ENCODE measurements around the gene C3orf85. TPM values are rescaled to one million over a fixed set of nuclear protein-coding genes. Genes with fewer than 3 reads are reported as not detected.

The C3orf85 gene
- total RNA-seq, 4 donors from 2014 or later = 1.5 to 29.5 (median 14.8) TPM; not detected in 1

DNA sequence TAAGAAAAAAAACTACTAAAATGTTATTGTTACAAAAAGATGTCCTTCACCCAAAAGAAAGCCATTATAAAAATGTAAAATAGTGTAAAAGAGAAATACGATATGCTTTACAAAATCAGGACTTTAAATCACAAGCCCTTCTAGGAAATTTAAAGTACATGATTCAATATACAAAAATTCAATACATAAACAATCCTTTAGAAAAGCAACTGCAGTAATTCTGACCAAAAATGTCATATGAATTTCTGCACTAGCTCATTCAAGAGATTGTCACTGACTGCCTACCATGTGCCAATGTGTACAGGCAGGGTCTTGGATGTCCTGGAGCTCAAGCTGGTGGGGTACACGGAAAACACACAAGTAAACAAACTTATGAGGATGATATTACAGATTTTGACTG, 21.1 kb upstream of the C3orf85 start:
- no peak for TF ChIP-seq EP300 (IDR thresholded peaks at IDR 0.05; ENCODE audit: low read depth)
- no peak overlapping the region for H3K27ac ChIP-seq
- H3K36me3 ChIP-seq = no peaks in the 10 kb centered on the region
- no peak overlapping the region for H3K4me3 ChIP-seq
- H3K9me3 ChIP-seq = no peaks in the 10 kb centered on the region
- H3K4me1 ChIP-seq = peaks cover 0 to 9% (median 3%) of the 10 kb centered on the region in 4 donors
- no peak for DNase-seq
- H3K27me3 ChIP-seq = no peaks in the 10 kb centered on the region
- in situ Hi-C loops (cut with MboI; ENCODE audit: low pct_ligation_motif_present in 1 of 4, low pct_unique_long_range_greater_than_20kb in 1 of 4, low sequenced_read_pairs in 3 of 4) = no loop called here
- intact Hi-C loops (cut with DNase I; ENCODE audit: low total_unique reads) = no loop called here
- WGBS, 2 donors (ENCODE audit: low coverage in 1 of 2) = 67 to 82% methylated on average over 1 to 2 of the region's 2 CpGs

DNA sequence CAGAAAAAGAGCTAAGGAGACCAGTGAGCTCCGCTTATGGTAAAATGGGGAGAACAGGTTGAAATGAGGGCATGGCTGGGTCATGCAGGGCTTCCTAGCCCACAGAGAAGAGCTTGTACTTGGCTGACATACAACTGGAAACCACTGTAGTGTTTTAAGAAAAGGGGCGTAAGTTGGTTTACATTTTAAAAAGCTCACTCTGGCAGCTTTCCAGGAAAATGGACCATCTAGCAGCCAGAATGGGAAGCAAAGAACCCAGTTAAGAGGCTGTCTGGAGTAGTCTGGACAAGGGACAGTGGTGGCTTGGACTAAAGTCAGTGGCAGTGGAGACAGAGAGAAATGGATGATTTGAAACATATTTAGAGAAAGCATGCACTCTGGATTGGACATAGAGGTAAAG, 20.5 kb upstream of the C3orf85 start:
- H3K27me3 ChIP-seq = no peaks in the 10 kb centered on the region
- H3K4me3 ChIP-seq = no peak overlapping the region
- H3K36me3 ChIP-seq = no peaks in the 10 kb centered on the region
- in situ Hi-C loops (cut with MboI; ENCODE audit: low pct_ligation_motif_present in 1 of 4, low pct_unique_long_range_greater_than_20kb in 1 of 4, low sequenced_read_pairs in 3 of 4) (no loop called here), intact Hi-C loops (cut with DNase I; ENCODE audit: low total_unique reads) (no loop called here)
- no peaks in the 10 kb centered on the region for H3K9me3 ChIP-seq
- TF ChIP-seq EP300 (IDR thresholded peaks at IDR 0.05; ENCODE audit: low read depth) (no peak), POLR2A (IDR thresholded peaks at IDR 0.05) (no peak), POLR2AphosphoS5 (IDR thresholded peaks at IDR 0.05) (no peak), CTCF (IDR thresholded peaks at IDR 0.05) (no peak)
- H3K27ac ChIP-seq = no peak overlapping the region
- H3K4me1 ChIP-seq = peaks cover 0 to 9% (median 3%) of the 10 kb centered on the region in 4 donors
- DNase-seq = no peak
- 57 to 70% methylated on average over 1 to 2 of the region's 2 CpGs for WGBS, 2 donors (ENCODE audit: low coverage in 1 of 2)

DNA sequence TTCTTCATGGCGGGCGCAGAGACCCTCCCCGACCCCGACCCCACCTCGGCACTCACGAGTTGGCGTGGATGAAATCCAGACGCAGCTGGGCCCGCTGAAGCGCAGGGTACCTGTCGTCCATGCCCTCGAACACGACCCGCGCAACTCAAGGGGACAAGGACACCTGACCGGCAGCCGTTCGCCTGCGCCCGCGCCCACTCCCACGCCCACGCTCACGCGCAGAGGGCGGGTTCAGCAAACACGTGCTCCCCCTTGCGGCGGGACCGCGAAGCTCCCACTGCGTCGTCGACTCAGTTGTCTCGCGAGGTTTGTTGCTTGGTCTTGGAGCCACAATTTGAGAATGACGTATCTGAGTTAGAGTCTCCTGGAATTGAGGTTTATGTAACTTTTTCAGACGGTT, 18.6 kb upstream of the C3orf85 start, which contains the start of gene MORC1:
Gene MORC1, minus strand, starts transcription at position 196 of the 400 bp plus-strand sequence. Its CDS starts 75 bp downstream, at position 121.
- in situ Hi-C loops (cut with MboI; ENCODE audit: low pct_ligation_motif_present in 1 of 4, low pct_unique_long_range_greater_than_20kb in 1 of 4, low sequenced_read_pairs in 3 of 4) (no loop called here), intact Hi-C loops (cut with DNase I; ENCODE audit: low total_unique reads) (no loop called here)
- H3K4me3 ChIP-seq = no peak within 1 kb of the TSS
- no peaks in the 10 kb centered on the region for H3K27me3 ChIP-seq
- no peak for DNase-seq
- no peaks in the 10 kb centered on the region for H3K9me3 ChIP-seq
- peaks cover 0 to 7% (median 2%) of the 10 kb centered on the region in 4 donors for H3K4me1 ChIP-seq
- H3K36me3 ChIP-seq = no peaks in the 10 kb centered on the region
- TF ChIP-seq EP300 (IDR thresholded peaks at IDR 0.05; ENCODE audit: low read depth) (no peak), POLR2AphosphoS5 (IDR thresholded peaks at IDR 0.05) (no peak), CTCF (IDR thresholded peaks at IDR 0.05) (no peak), POLR2A (IDR thresholded peaks at IDR 0.05) (no peak)
- 85 to 95% methylated on average over 5 to 38 of the region's 38 CpGs for WGBS, 2 donors (ENCODE audit: low coverage in 1 of 2)
- no peak within 1 kb of the TSS for H3K27ac ChIP-seq

DNA sequence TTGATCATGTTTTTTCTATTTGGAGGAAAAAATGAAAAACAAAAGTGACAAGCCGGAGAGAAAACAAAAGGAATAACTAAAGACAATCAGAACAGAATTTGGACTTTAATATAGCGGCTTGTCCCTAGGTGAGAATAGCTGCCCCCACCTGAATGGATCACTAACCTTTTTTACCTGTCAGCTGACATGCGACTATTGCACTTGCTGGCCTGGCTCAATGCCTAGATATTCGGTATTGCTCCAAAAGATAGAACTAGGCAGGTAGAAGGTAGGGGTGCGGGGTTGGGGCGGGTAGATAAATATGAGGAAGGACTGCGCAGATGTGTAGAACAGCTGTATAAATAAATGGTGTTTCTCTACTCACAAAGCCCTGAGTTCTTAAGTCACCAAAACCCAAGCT, 17.9 kb upstream of the C3orf85 start:
- Histone ChIP-seq H3K36me3 (no peaks in the 10 kb centered on the region), H3K4me1 (peaks cover 0 to under 1% (median 0%) of the 10 kb centered on the region in 4 donors), H3K27me3 (no peaks in the 10 kb centered on the region), H3K4me3 (no peak overlapping the region), H3K27ac (no peak overlapping the region), H3K9me3 (no peaks in the 10 kb centered on the region)
- TF ChIP-seq POLR2A (IDR thresholded peaks at IDR 0.05) (no peak), POLR2AphosphoS5 (IDR thresholded peaks at IDR 0.05) (no peak), CTCF (IDR thresholded peaks at IDR 0.05) (no peak), EP300 (IDR thresholded peaks at IDR 0.05; ENCODE audit: low read depth) (no peak)
- in situ Hi-C loops (cut with MboI; ENCODE audit: low pct_ligation_motif_present in 1 of 4, low pct_unique_long_range_greater_than_20kb in 1 of 4, low sequenced_read_pairs in 3 of 4) = no loop called here
- DNase-seq = no peak
- 58 to 66% methylated on average over 7 of the region's 7 CpGs for WGBS, 2 donors (ENCODE audit: low coverage in 1 of 2)
- intact Hi-C loops (cut with DNase I; ENCODE audit: low total_unique reads) = no loop called here

DNA sequence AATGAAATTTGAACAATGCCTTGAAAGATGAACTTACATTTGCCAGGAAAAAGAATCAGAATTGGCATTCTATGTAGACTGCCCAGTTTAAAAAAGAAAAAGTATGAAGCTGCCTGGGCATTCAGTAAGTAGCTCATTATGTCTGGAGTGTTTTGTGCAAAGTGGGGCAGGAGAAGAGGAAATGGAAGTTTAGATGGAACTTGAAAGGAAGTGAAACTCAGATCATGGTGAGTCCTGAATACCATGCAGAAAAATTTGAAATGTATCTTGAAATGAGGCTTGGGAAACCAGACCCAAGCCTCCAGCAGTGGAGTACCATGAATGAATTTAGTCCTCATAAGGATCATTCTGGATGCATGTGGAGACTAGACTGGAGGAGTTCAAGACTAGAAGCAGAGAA, 13.8 kb upstream of the C3orf85 start:
- TF ChIP-seq POLR2AphosphoS5 (IDR thresholded peaks at IDR 0.05) (no peak), EP300 (IDR thresholded peaks at IDR 0.05; ENCODE audit: low read depth) (no peak), POLR2A (IDR thresholded peaks at IDR 0.05) (no peak), CTCF (IDR thresholded peaks at IDR 0.05) (no peak)
- H3K4me3 ChIP-seq = no peak overlapping the region
- no peaks in the 10 kb centered on the region for H3K9me3 ChIP-seq
- H3K27me3 ChIP-seq = no peaks in the 10 kb centered on the region
- no peak for DNase-seq
- H3K27ac ChIP-seq = no peak overlapping the region
- intact Hi-C loops (cut with DNase I; ENCODE audit: low total_unique reads) (no loop called here), in situ Hi-C loops (cut with MboI; ENCODE audit: low pct_ligation_motif_present in 1 of 4, low pct_unique_long_range_greater_than_20kb in 1 of 4, low sequenced_read_pairs in 3 of 4) (no loop called here)
- peaks cover 0 to 1% (median 0%) of the 10 kb centered on the region in 4 donors for H3K36me3 ChIP-seq
- peaks cover 0 to 5% (median 2%) of the 10 kb centered on the region in 4 donors for H3K4me1 ChIP-seq
